DND-41 (cell line): ENCODE data around the gene TAF7.

Experiments used
- ATAC-seq: fragments of 200-7000 bp; cut with Tn5 transposase; 3 replicates; pipeline ENCODE4 v1.9.1; 2021; ENCODE audit warnings: low read depth; ENCODE audit not compliant: insufficient read depth
- DNase-seq: peaks from one replicate; pipeline ENCODE4 v3.0.0-alpha.2; 2020
- H2AFZ ChIP-seq: 2 replicates; pipeline ENCODE4 v1.6.0; 2012; ENCODE audit warnings: low read depth, low read length
- H3K27ac ChIP-seq: 2 replicates; pipeline ENCODE4 v1.5.1; 2012; ENCODE audit warnings: low read length, inconsistent platforms
- H3K27me3 ChIP-seq: fragments of 200-600 bp; sonication (generic); 2 replicates; pipeline ENCODE4 v1.6.0; 2012; ENCODE audit warnings: low read length, mild to moderate bottlenecking, inconsistent platforms; ENCODE audit not compliant: insufficient read depth, poor library complexity
- H3K36me3 ChIP-seq: 2 replicates; pipeline ENCODE4 v1.5.1; 2012; ENCODE audit warnings: low read length, inconsistent platforms; ENCODE audit not compliant: insufficient read depth
- H3K4me1 ChIP-seq: 2 replicates; pipeline ENCODE4 v1.5.1; 2012; ENCODE audit warnings: mild to moderate bottlenecking, low read length; ENCODE audit not compliant: insufficient read depth
- H3K4me2 ChIP-seq: 2 replicates; pipeline ENCODE4 v1.6.0; 2012; ENCODE audit warnings: mild to moderate bottlenecking, moderate library complexity, low read length, inconsistent platforms; ENCODE audit not compliant: insufficient read depth
- H3K4me3 ChIP-seq, 2 experiments: fragments of 200-600 bp in 1 of 2; shearing (Covaris generic) in 1 of 2; 2 replicates each; pipeline ENCODE4 v1.5.1; 2012 to 2016; ENCODE audit warnings: inconsistent platforms in 2 of 2, low read length in 2 of 2, mild to moderate bottlenecking in 2 of 2, low read depth in 1 of 2, moderate library complexity in 1 of 2
- H3K79me2 ChIP-seq: 2 replicates; pipeline ENCODE4 v1.6.0; 2012; ENCODE audit warnings: low read length, inconsistent platforms; ENCODE audit not compliant: insufficient read depth
- H3K9ac ChIP-seq: 2 replicates; pipeline ENCODE4 v1.6.0; 2012; ENCODE audit warnings: low read depth, mild to moderate bottlenecking, inconsistent platforms, low read length, moderate library complexity
- H3K9me3 ChIP-seq: 2 replicates; pipeline ENCODE4 v1.5.1; 2012; ENCODE audit warnings: low read length, moderate library complexity, mild to moderate bottlenecking, inconsistent platforms; ENCODE audit not compliant: insufficient read depth, severe bottlenecking
- H4K20me1 ChIP-seq: 2 replicates; pipeline ENCODE4 v1.6.0; 2012; ENCODE audit warnings: low read length; ENCODE audit not compliant: insufficient read depth
- CTCF ChIP-seq: IDR thresholded peaks from 2 replicates; pipeline ENCODE4 v1.5.1; 2012; ENCODE audit warnings: borderline replicate concordance, low read length, moderate library complexity, mild to moderate bottlenecking; ENCODE audit not compliant: poor library complexity, severe bottlenecking; ENCODE audit errors: extremely low read depth
- EZH2 ChIP-seq: IDR thresholded peaks from 3 replicates; pipeline ENCODE4 v1.6.1; 2012; ENCODE audit warnings: borderline replicate concordance, low read depth, mild to moderate bottlenecking, moderate library complexity, low read length, inconsistent platforms; ENCODE audit not compliant: severe bottlenecking

Gene TAF7

GRCh38 chr5:141330299-141331080, 9.9 kb upstream of the TAF7 start, which contains the start of gene PCDHGA1:
Gene PCDHGA1 (plus strand): TSS chr5:141330514.
- Histone ChIP-seq H3K9me3 (no peaks in the 10 kb centered on the region), H4K20me1 (no peaks in the 10 kb centered on the region), H3K4me3 (no peak within 1 kb of the TSS), H3K79me2 (no peaks in the 10 kb centered on the region), H3K4me2 (no peak within 1 kb of the TSS), H3K36me3 (no peaks in the 10 kb centered on the region), H3K27ac (no peak within 1 kb of the TSS), H3K27me3 (no peaks in the 10 kb centered on the region), H3K9ac (no peak within 1 kb of the TSS), H2AFZ (no peak within 1 kb of the TSS), H3K4me1 (no peaks in the 10 kb centered on the region)
- ATAC-seq (no peak), DNase-seq (no peak)
- no peak for TF ChIP-seq EZH2

- no peaks in the 10 kb centered on the region for H3K4me1 ChIP-seq
These were observed 7.6 kb upstream of the TAF7 start for GRCh38 chr5:141328231-141328630.

GRCh38 chr5:141326088-141326854, 5.7 kb upstream of the TAF7 start:
- Histone ChIP-seq H4K20me1 (no peaks in the 10 kb centered on the region), H3K4me2 (no peak overlapping the region), H3K4me3 (no peak overlapping the region), H3K4me1 (peaks cover 1% of the 10 kb centered on the region), H2AFZ (peak overlapping the region; percentile 54; the same call in 1 of the 2 replicates), H3K9ac (no peak overlapping the region), H3K36me3 (no peaks in the 10 kb centered on the region), H3K27ac (no peak overlapping the region), H3K27me3 (no peaks in the 10 kb centered on the region), H3K79me2 (no peaks in the 10 kb centered on the region), H3K9me3 (peaks cover 10% of the 10 kb centered on the region)
- DNase-seq: no peak
- TF ChIP-seq CTCF (no peak), EZH2 (no peak)
- ATAC-seq: no peak

More at GRCh38 chr5:141328231-141328630, 7.6 kb upstream of the TAF7 start:
- TF ChIP-seq EZH2 (no peak), CTCF (no peak)
- Histone ChIP-seq H3K4me2 (no peak overlapping the region), H2AFZ (no peak overlapping the region), H3K27ac (no peak overlapping the region), H3K9ac (no peak overlapping the region), H3K9me3 (no peaks in the 10 kb centered on the region), H3K4me3 (no peak overlapping the region), H3K36me3 (no peaks in the 10 kb centered on the region), H3K79me2 (no peaks in the 10 kb centered on the region), H4K20me1 (no peaks in the 10 kb centered on the region), H3K27me3 (no peaks in the 10 kb centered on the region)
- no peak for DNase-seq
- ATAC-seq: no peak

- no peak overlapping the region for H3K27ac ChIP-seq
- H4K20me1 ChIP-seq: no peaks in the 10 kb centered on the region
- H3K9ac ChIP-seq: no peak overlapping the region
- DNase-seq (no peak), ATAC-seq (no peak)
- TF ChIP-seq CTCF (no peak), EZH2 (no peak)
- H3K4me2 ChIP-seq: no peak overlapping the region
- H3K36me3 ChIP-seq: peaks cover 23% of the 10 kb centered on the region
- peaks cover 24% of the 10 kb centered on the region for H3K79me2 ChIP-seq
- no peak overlapping the region for H3K4me3 ChIP-seq
- H3K4me1 ChIP-seq: peaks cover 22% of the 10 kb centered on the region
- H2AFZ ChIP-seq: no peak overlapping the region
- H3K9me3 ChIP-seq: peaks cover 41% of the 10 kb centered on the region
- H3K27me3 ChIP-seq: no peaks in the 10 kb centered on the region
These were observed 1.7 kb upstream of the TAF7 start for GRCh38 chr5:141322261-141322660.
